Nephron progenitor cell (in vitro differentiated cells): ENCODE results near the gene DHRS7.

Experiments used
- DNase-seq: peaks from one replicate; pipeline ENCODE4 v3.0.0; 2021
- H3K27ac Mint-ChIP-seq: 2 replicates; pipeline ENCODE4 v1.8.0; 2021; ENCODE audit warnings: mild to moderate bottlenecking, moderate library complexity, mixed read lengths
- H3K27me3 Mint-ChIP-seq: 2 replicates; pipeline ENCODE4 v1.8.0; 2021; ENCODE audit warnings: mild to moderate bottlenecking, low read depth, mixed read lengths; ENCODE audit not compliant: poor library complexity
- H3K36me3 Mint-ChIP-seq: 2 replicates; pipeline ENCODE4 v1.8.0; 2021; ENCODE audit warnings: low read depth, mixed read lengths
- H3K4me1 Mint-ChIP-seq: 2 replicates; pipeline ENCODE4 v1.8.0; 2021; ENCODE audit warnings: mixed read lengths
- H3K4me3 Mint-ChIP-seq: 2 replicates; pipeline ENCODE4 v1.8.0; 2021; ENCODE audit warnings: mild to moderate bottlenecking, moderate library complexity, mixed read lengths
- H3K9me3 Mint-ChIP-seq: 2 replicates; pipeline ENCODE4 v1.8.0; 2021; ENCODE audit warnings: mild to moderate bottlenecking, moderate library complexity, mixed read lengths
- TF ChIP-seq, protein P1 (sequence below): fragments of 200-600 bp; sonication (generic); IDR thresholded peaks from 2 replicates; pipeline ENCODE4 v1.5.0; 2021; ENCODE audit warnings: antibody characterized with exemption

DHRS7 gene

DNA sequence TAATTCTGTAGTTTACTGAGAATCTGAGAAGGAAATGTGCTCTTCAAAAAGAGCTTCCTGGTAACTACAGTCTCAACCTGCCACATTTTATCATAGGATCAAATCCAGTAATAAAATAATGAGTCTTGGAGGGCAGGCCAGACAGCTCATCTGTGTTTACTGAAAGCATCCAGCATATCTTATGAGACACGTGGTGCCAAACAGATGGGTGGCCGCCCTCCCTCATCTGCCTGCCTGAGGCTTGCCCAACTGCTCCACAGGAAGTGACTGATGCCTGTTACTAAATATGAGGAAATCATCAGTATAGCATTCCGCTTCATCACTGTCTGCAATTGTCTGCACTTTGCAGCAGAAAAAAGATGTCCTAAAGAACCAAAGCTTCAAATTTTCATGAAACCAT lies 13.5 kb downstream of the DHRS7 start:
- peaks cover 77% of the 10 kb centered on the region for H3K36me3 Mint-ChIP-seq
- no peak overlapping the region for H3K4me3 Mint-ChIP-seq
- H3K9me3 Mint-ChIP-seq: no peaks in the 10 kb centered on the region
- peaks cover 3% of the 10 kb centered on the region for H3K27me3 Mint-ChIP-seq
- no peak overlapping the region for H3K27ac Mint-ChIP-seq
- H3K4me1 Mint-ChIP-seq: peaks cover 5% of the 10 kb centered on the region
- TF ChIP-seq, protein P1, sequence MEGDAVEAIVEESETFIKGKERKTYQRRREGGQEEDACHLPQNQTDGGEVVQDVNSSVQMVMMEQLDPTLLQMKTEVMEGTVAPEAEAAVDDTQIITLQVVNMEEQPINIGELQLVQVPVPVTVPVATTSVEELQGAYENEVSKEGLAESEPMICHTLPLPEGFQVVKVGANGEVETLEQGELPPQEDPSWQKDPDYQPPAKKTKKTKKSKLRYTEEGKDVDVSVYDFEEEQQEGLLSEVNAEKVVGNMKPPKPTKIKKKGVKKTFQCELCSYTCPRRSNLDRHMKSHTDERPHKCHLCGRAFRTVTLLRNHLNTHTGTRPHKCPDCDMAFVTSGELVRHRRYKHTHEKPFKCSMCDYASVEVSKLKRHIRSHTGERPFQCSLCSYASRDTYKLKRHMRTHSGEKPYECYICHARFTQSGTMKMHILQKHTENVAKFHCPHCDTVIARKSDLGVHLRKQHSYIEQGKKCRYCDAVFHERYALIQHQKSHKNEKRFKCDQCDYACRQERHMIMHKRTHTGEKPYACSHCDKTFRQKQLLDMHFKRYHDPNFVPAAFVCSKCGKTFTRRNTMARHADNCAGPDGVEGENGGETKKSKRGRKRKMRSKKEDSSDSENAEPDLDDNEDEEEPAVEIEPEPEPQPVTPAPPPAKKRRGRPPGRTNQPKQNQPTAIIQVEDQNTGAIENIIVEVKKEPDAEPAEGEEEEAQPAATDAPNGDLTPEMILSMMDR: no peak
- no peak for DNase-seq

- peaks cover 65% of the 10 kb centered on the region for H3K36me3 Mint-ChIP-seq
- no peak overlapping the region for H3K4me3 Mint-ChIP-seq
- no peak for DNase-seq
- TF ChIP-seq, protein P1: no peak
- no peak overlapping the region for H3K27ac Mint-ChIP-seq
- no peaks in the 10 kb centered on the region for H3K4me1 Mint-ChIP-seq
- peaks cover 5% of the 10 kb centered on the region for H3K9me3 Mint-ChIP-seq
- no peaks in the 10 kb centered on the region for H3K27me3 Mint-ChIP-seq
Observed at GRCh38 chr14:60134702-60135101, 30.5 kb downstream of the DHRS7 start.

GRCh38 chr14:60133487-60133886 lies 31.7 kb downstream of the DHRS7 start:
- H3K27me3 Mint-ChIP-seq: no peaks in the 10 kb centered on the region
- H3K36me3 Mint-ChIP-seq: peaks cover 75% of the 10 kb centered on the region
- TF ChIP-seq, protein P1: no peak
- H3K4me1 Mint-ChIP-seq: no peaks in the 10 kb centered on the region
- peaks cover 5% of the 10 kb centered on the region for H3K9me3 Mint-ChIP-seq
- H3K4me3 Mint-ChIP-seq: no peak overlapping the region
- no peak for DNase-seq
- no peak overlapping the region for H3K27ac Mint-ChIP-seq

DNA sequence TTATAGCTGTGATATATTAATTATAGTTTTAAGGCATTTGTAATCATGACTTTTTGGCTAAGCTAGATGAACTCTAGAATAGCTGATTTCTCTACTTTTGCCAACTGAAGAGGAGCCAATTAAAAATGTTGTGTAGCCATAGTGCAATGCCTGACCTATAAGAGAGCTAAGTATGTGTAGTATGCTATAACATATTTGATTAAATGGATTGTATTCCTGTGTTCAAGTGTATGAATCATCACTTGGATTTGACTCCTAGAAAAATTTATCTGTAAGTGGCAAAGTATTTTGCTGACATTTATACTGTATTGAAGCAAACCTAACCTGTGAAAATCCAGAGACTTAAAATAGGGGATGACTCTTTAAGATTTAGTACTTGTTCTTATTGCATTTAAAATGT lies 39.3 kb downstream of the DHRS7 start:
- H3K27me3 Mint-ChIP-seq: no peaks in the 10 kb centered on the region
- H3K36me3 Mint-ChIP-seq: peaks cover 82% of the 10 kb centered on the region

DNA sequence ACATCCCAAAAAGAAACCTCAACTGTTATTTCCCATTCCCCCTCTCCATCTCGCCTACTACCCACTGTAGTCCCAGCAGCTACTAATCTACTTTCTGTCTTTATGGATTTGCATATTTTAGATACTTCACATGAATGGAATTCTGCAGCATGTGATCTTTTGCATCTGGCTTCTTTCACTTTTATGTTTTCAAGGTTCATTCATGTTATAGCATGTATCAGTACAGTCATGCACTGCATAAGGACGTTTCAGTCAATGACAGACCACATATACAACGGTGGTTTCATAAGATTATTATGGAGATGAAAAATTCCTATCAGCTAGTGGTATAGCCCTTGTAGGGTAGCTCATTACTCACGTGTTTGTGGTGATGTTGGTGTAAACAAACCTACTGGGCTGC lies 49.0 kb downstream of the DHRS7 start:
- peaks cover 53% of the 10 kb centered on the region for H3K36me3 Mint-ChIP-seq
- H3K9me3 Mint-ChIP-seq: no peaks in the 10 kb centered on the region
- TF ChIP-seq, protein P1: no peak
- H3K4me1 Mint-ChIP-seq: no peaks in the 10 kb centered on the region
- no peak overlapping the region for H3K4me3 Mint-ChIP-seq
- no peak for DNase-seq
- H3K27me3 Mint-ChIP-seq: no peaks in the 10 kb centered on the region
- H3K27ac Mint-ChIP-seq: no peak overlapping the region

More for the DNA sequence above, 39.3 kb downstream of the DHRS7 start:
- Mint-ChIP-seq H3K4me3 (no peak overlapping the region), H3K9me3 (peaks cover 5% of the 10 kb centered on the region), H3K4me1 (no peaks in the 10 kb centered on the region), H3K27ac (no peak overlapping the region)
- no peak for DNase-seq
- TF ChIP-seq, protein P1: no peak

DNA sequence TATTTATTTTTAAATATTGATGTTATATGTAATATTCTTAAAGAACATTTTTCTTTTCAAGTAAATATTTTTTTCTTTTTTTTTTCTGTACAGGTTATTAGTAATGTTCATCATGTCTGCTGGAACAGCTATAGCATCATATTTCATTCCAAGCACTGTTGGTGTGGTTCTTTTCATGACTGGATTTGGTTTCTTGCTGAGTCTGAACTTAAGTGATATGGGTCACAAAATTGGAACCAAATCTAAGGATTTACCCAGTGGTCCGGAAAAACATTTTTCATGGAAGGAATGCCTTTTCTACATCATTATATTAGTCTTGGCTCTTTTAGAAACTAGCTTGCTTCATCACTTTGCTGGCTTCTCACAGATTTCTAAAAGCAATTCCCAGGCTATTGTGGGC lies 50.3 kb downstream of the DHRS7 start:
- no peaks in the 10 kb centered on the region for H3K4me1 Mint-ChIP-seq
- H3K4me3 Mint-ChIP-seq: no peak overlapping the region
- no peak overlapping the region for H3K27ac Mint-ChIP-seq
- TF ChIP-seq, protein P1: no peak
- no peaks in the 10 kb centered on the region for H3K9me3 Mint-ChIP-seq
- no peaks in the 10 kb centered on the region for H3K27me3 Mint-ChIP-seq
- DNase-seq: no peak
- peaks cover 60% of the 10 kb centered on the region for H3K36me3 Mint-ChIP-seq
